SK-N-MC (cell line): Measurements from ENCODE around the gene FUBP3.
A peak's percentile ranks its signal among the peaks of the same experiment; 100 is the strongest.

Source experiments
- DNase-seq: peaks from one replicate; pipeline ENCODE4 v3.0.0-alpha.2; 2011; ENCODE audit warnings: low read depth, low spot score
- H3K27ac ChIP-seq: fragments of 200-600 bp; sonication (generic); 2 replicates; pipeline ENCODE4 v1.5.1; 2016; ENCODE audit warnings: mixed run types
- H3K36me3 ChIP-seq: fragments of 200-600 bp; sonication (generic); 2 replicates; pipeline ENCODE4 v1.6.1; 2017; ENCODE audit warnings: antibody characterized with exemption, low read length, mixed read lengths; ENCODE audit not compliant: insufficient read depth
- H3K4me3 ChIP-seq: fragments of 200-600 bp; sonication (generic); 2 replicates; pipeline ENCODE4 v1.5.1; 2016
- H3K9ac ChIP-seq: fragments of 200-600 bp; sonication (generic); 2 replicates; pipeline ENCODE4 v1.8.0; 2017; ENCODE audit warnings: mixed run types, mixed read lengths; ENCODE audit not compliant: insufficient read length
- H3K9me3 ChIP-seq: fragments of 200-600 bp; sonication (generic); 2 replicates; pipeline ENCODE4 v1.6.1; 2017; ENCODE audit warnings: low read depth, mild to moderate bottlenecking, antibody characterized with exemption, low read length, moderate library complexity, mixed read lengths
- EZH2 ChIP-seq: fragments of 200-600 bp; sonication (generic); IDR thresholded peaks from one replicate; pipeline ENCODE4 v1.6.1; 2017; ENCODE audit warnings: antibody characterized with exemption
- FOXP2 ChIP-seq: optimal IDR thresholded peaks from 2 replicates; pipeline ENCODE3; 2011; ENCODE audit warnings: mild to moderate bottlenecking, moderate library complexity; ENCODE audit not compliant: insufficient read depth; ENCODE audit errors: extremely low read length, control extremely low read depth
- POLR2AphosphoS5 ChIP-seq: IDR thresholded peaks from 2 replicates; pipeline ENCODE4 v1.6.1; 2012; ENCODE audit warnings: mild to moderate bottlenecking, low read depth, low read length, borderline replicate concordance

Gene FUBP3

DNA sequence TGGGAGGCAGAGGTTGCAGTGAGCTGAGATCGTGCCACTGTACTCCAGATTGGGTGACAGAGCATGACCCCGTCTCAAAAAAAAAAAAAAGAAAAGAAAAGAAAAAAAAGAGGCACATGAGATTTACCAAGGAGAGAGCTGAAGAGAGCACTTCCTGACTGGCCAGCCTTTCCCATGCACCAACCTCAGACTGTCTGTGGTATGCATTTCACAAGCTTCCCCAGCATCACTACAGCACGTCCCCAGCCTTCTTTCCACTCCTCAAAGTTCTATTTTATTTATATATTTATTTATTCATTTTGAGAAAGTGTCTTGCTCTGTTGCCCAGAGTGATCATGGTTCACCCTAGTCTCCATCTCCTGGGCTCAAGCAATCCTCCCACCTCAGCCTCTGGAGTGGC, 13.6 kb upstream of the FUBP3 start:
- H3K9ac ChIP-seq = no peak overlapping the region
- no peaks in the 10 kb centered on the region for H3K9me3 ChIP-seq
- H3K27ac ChIP-seq = no peak overlapping the region
- no peaks in the 10 kb centered on the region for H3K36me3 ChIP-seq
- DNase-seq = no peak
- TF ChIP-seq EZH2 = no peak
- TF ChIP-seq POLR2AphosphoS5 = no peak
- TF ChIP-seq FOXP2 = no peak
- H3K4me3 ChIP-seq = no peak overlapping the region

DNA sequence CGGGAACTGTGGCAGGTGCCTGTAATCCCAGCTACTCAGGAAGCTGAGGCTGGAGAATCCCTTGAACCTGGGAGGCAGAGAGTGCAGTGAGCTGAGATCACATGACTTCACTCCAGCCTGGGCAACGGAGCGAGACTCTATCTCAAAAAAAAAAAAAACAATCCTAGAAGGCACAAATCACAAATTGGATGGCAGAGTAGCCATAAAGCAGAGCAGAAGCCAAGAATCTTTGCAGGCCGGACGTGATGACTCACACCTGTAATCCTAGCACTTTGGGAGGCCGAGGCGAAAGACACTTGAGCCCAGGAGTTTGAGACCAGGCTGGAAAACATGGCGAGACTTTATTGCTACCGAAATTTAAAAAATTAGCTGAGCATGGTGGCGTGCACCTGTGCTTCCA, 9.2 kb upstream of the FUBP3 start:
- H3K9ac ChIP-seq = no peak overlapping the region
- no peak for DNase-seq

DNA sequence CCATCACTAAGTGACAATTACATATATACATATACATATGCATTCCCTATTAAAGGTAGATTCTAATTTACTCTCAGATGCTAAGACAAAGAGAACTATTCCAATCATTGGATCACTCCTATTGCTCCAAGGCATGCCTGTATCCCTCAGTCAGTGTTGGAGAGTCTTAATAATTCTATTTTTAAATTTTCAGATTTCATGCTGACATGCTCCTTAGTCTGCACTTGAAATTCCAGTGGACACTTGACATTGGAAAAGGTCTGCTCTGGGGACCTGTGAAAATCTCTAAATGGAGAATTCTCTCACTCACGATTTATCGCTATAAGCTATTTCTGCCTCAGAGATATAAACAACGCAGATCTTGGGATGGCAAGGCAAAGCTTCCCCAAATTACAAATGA, 3.9 kb upstream of the FUBP3 start:
- TF ChIP-seq EZH2 (no peak), POLR2AphosphoS5 (no peak), FOXP2 (no peak)

More for the DNA sequence above, 9.2 kb upstream of the FUBP3 start:
- Histone ChIP-seq H3K36me3 (no peaks in the 10 kb centered on the region), H3K4me3 (no peak overlapping the region), H3K27ac (no peak overlapping the region), H3K9me3 (no peaks in the 10 kb centered on the region)
- TF ChIP-seq POLR2AphosphoS5 (no peak), FOXP2 (no peak), EZH2 (no peak)

GRCh38 chr9:130576176-130576575, 3.2 kb upstream of the FUBP3 start:
- H3K27ac ChIP-seq = no peak overlapping the region
- no peak overlapping the region for H3K9ac ChIP-seq
- no peak for DNase-seq

More for the DNA sequence above, 3.9 kb upstream of the FUBP3 start:
- H3K27ac ChIP-seq = no peak overlapping the region
- no peak overlapping the region for H3K4me3 ChIP-seq
- no peaks in the 10 kb centered on the region for H3K36me3 ChIP-seq
- DNase-seq = no peak
- H3K9ac ChIP-seq = no peak overlapping the region
- no peaks in the 10 kb centered on the region for H3K9me3 ChIP-seq

DNA sequence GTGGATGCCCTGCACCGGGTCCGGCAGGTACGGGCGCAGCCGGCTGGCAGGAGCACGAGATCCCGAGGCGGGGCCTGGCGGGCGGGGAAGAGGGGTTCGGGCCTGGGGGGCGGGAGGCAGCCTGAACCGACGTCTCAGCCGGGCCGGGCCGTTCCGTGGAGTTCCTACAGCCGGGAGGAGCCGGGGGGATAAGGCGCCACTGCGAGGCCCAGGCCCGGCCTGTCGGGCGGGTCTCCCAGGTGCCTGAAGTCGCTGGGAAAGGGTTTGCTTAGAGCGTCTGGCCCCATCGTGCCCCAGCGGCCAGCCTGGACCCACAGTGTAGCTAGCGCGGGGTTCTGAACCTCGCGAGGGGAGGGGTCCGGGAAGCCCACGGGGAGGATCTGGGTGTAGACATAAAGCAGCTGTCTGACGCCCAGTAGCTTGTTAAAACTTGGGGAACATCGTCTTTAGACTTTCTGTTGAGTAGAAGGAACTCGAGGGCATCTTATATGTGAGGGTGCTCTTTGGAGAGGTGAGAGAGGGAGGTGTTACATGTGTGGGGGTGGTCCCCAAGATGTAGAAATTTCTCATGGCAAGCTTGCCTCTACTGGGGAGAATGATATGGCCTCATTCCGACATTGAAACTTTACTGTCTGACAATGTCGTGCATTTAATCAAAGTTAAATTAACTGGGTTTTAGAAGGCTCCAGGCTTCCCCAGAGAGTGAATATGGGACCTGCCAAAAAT, 524 bp downstream of the FUBP3 start:
- Histone ChIP-seq H3K4me3 (peak overlapping the region; percentile 99), H3K36me3 (peaks cover 21% of the 10 kb centered on the region), H3K27ac (peak overlapping the region; percentile 60; the same call in 1 of the 2 replicates), H3K9ac (peak overlapping the region; percentile 96), H3K9me3 (no peaks in the 10 kb centered on the region)
- DNase-seq = no peak
- TF ChIP-seq FOXP2 (no peak), POLR2AphosphoS5 (no peak), EZH2 (no peak)

More at GRCh38 chr9:130576176-130576575, 3.2 kb upstream of the FUBP3 start:
- Histone ChIP-seq H3K9me3 (no peaks in the 10 kb centered on the region), H3K4me3 (no peak overlapping the region), H3K36me3 (peaks cover 5% of the 10 kb centered on the region)
- no peak for TF ChIP-seq EZH2
- no peak for TF ChIP-seq FOXP2
- TF ChIP-seq POLR2AphosphoS5 = no peak

DNA sequence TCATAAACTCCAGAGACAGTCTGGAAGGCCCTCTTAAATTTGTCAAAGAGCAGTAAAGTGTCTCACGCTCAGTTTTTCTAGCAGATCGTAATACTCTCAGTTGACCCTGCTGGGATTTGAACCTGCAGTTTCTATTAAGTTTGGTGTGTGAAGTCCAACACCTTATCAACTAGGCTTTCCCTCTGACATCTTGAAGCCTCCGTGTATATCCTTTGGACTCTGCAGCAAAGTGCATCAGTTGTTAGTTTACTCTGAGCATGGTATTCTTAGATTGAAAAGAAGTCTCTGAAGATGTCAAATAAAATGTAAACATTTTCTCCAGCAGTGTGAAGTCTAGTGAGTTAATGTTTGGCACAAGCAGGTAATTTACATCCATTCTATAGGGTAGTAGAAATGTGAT, 2.4 kb downstream of the FUBP3 start:
- H3K27ac ChIP-seq = no peak overlapping the region

GRCh38 chr9:130583271-130583670, 3.9 kb downstream of the FUBP3 start:
- DNase-seq = no peak
- no peak overlapping the region for H3K4me3 ChIP-seq
- H3K36me3 ChIP-seq = peaks cover 21% of the 10 kb centered on the region
- H3K27ac ChIP-seq = no peak overlapping the region
- no peak overlapping the region for H3K9ac ChIP-seq
- H3K9me3 ChIP-seq = no peaks in the 10 kb centered on the region
- TF ChIP-seq EZH2 = no peak
- TF ChIP-seq FOXP2 = no peak
- TF ChIP-seq POLR2AphosphoS5 = no peak

More for the DNA sequence above, 2.4 kb downstream of the FUBP3 start:
- Histone ChIP-seq H3K36me3 (peaks cover 21% of the 10 kb centered on the region), H3K4me3 (no peak overlapping the region), H3K9me3 (no peaks in the 10 kb centered on the region), H3K9ac (no peak overlapping the region)
- DNase-seq = no peak
- TF ChIP-seq EZH2 (no peak), FOXP2 (no peak)

DNA sequence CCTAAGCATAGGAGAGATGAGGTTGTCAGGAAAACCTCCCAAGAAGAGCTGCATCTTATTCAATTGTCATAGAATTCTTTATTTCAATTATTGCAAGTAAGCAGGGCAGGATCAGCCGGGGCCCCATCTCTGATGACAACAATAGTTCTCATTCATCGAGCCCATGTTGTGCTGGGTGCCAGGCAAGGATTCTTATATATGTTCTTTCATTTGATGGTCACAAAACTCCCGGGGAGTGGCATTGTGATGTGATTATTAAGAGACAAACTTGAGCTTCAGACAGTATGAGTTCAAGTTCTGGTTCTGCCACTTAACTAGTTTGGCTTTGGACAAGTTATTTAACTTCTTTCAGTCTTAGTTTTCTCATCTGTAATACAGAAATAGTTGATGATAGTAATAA, 8.5 kb downstream of the FUBP3 start:
- no peak overlapping the region for H3K9ac ChIP-seq
- DNase-seq = no peak
- H3K4me3 ChIP-seq = no peak overlapping the region
- H3K9me3 ChIP-seq = no peaks in the 10 kb centered on the region
- peaks cover 5% of the 10 kb centered on the region; the same call in 1 of the 2 replicates for H3K36me3 ChIP-seq
- TF ChIP-seq EZH2 = no peak
- TF ChIP-seq POLR2AphosphoS5 = no peak
- TF ChIP-seq FOXP2 = no peak
- H3K27ac ChIP-seq = no peak overlapping the region
